HG03432 (cell line): ENCODE results near the gene KIF6.

Experiments used
- ATAC-seq: cut with Tn5 transposase; IDR thresholded peaks from one replicate; pipeline ENCODE4 v1.9.1; 2021; ENCODE audit warnings: mild to moderate bottlenecking, moderate library complexity; ENCODE audit not compliant: unreplicated experiment

The KIF6 gene

GRCh38 chr6:39330057-39330456, 395.2 kb downstream of the KIF6 start:
- ATAC-seq = peak; percentile 69

- no peak for ATAC-seq
Observed at GRCh38 chr6:39328066-39328465, 397.1 kb downstream of the KIF6 start.

- no peak for ATAC-seq
Observed at GRCh38 chr6:39327507-39327906, 397.7 kb downstream of the KIF6 start.

GRCh38 chr6:39322306-39322850, 402.8 kb downstream of the KIF6 start, which contains the start of gene KCNK16:
Gene KCNK16 (minus strand): TSS chr6:39322702. CDS start chr6:39322540, 162 bp downstream.
- ATAC-seq = no peak

GRCh38 chr6:39321761-39322160, 403.4 kb downstream of the KIF6 start:
- ATAC-seq = no peak

GRCh38 chr6:39320363-39320984, 404.7 kb downstream of the KIF6 start:
- ATAC-seq = no peak

GRCh38 chr6:39319621-39320362, 405.4 kb downstream of the KIF6 start:
- ATAC-seq = no peak

GRCh38 chr6:39317256-39317655, 408.0 kb downstream of the KIF6 start:
- ATAC-seq = no peak

GRCh38 chr6:39314273-39314795, 410.9 kb downstream of the KIF6 start, which contains the start of gene KCNK17:
Gene KCNK17 (minus strand): TSS chr6:39314419. CDS start chr6:39314320, 99 bp downstream.
- ATAC-seq = no peak

- ATAC-seq = no peak
Observed at GRCh38 chr6:39313526-39314272, 411.5 kb downstream of the KIF6 start.

- no peak for ATAC-seq
Observed at GRCh38 chr6:39312912-39313525, 412.2 kb downstream of the KIF6 start.

- no peak for ATAC-seq
Observed at GRCh38 chr6:39310542-39310941, 414.7 kb downstream of the KIF6 start.

GRCh38 chr6:39309942-39310531, 415.2 kb downstream of the KIF6 start:
- ATAC-seq = no peak

GRCh38 chr6:39307462-39307861, 417.7 kb downstream of the KIF6 start:
- no peak for ATAC-seq

- ATAC-seq = no peak
Observed at GRCh38 chr6:39304951-39305350, 420.3 kb downstream of the KIF6 start.

- ATAC-seq = no peak
Observed at GRCh38 chr6:39303425-39304153, 421.6 kb downstream of the KIF6 start.

- peak; percentile 84 for ATAC-seq
Observed at GRCh38 chr6:39302669-39303424, 422.4 kb downstream of the KIF6 start.

GRCh38 chr6:39302011-39302410, 423.2 kb downstream of the KIF6 start:
- ATAC-seq = no peak

- no peak for ATAC-seq
Observed at GRCh38 chr6:39301606-39302005, 423.6 kb downstream of the KIF6 start.
